AG09309 (cell line): ENCODE measurements around the gene CECR2.

Experiments
- DNase-seq: peaks from one replicate; pipeline ENCODE4 v3.0.0-alpha.2; 2010; ENCODE audit warnings: low read depth
- H3K4me3 ChIP-seq: 2 replicates; pipeline ENCODE4 v1.5.1; 2011; ENCODE audit warnings: mild to moderate bottlenecking, low read depth, low read length, moderate library complexity; ENCODE audit not compliant: control insufficient read depth
- TF ChIP-seq, protein P1 (sequence below): IDR thresholded peaks from 2 replicates; pipeline ENCODE4 v1.5.1; 2011; ENCODE audit warnings: mild to moderate bottlenecking, low read depth, low read length, inconsistent platforms; ENCODE audit not compliant: insufficient read depth, control insufficient read depth; ENCODE audit errors: missing control alignments

The CECR2 gene

DNA sequence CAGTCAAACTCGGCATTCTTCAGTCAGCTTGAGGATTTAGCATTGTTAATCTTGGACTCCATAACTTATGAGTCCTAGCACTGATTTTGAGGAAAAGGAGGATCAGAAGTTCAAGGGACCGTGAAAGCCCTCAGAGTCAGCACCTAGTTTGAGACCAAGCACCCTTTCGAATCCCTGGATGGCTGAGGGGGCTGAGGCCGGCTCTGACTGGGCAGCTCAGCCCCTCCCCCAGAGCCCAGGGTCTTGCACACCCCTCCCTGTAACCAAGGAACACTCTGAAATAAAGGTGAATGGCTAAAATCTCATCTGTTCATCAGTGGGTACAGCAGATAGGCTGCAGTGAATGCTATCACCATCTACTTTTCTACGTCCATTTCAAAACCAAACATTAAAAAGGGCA, 221.3 kb downstream of the CECR2 start:
- TF ChIP-seq, protein P1, sequence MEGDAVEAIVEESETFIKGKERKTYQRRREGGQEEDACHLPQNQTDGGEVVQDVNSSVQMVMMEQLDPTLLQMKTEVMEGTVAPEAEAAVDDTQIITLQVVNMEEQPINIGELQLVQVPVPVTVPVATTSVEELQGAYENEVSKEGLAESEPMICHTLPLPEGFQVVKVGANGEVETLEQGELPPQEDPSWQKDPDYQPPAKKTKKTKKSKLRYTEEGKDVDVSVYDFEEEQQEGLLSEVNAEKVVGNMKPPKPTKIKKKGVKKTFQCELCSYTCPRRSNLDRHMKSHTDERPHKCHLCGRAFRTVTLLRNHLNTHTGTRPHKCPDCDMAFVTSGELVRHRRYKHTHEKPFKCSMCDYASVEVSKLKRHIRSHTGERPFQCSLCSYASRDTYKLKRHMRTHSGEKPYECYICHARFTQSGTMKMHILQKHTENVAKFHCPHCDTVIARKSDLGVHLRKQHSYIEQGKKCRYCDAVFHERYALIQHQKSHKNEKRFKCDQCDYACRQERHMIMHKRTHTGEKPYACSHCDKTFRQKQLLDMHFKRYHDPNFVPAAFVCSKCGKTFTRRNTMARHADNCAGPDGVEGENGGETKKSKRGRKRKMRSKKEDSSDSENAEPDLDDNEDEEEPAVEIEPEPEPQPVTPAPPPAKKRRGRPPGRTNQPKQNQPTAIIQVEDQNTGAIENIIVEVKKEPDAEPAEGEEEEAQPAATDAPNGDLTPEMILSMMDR, result no peak
- no peak overlapping the region for H3K4me3 ChIP-seq
- no peak for DNase-seq

DNA sequence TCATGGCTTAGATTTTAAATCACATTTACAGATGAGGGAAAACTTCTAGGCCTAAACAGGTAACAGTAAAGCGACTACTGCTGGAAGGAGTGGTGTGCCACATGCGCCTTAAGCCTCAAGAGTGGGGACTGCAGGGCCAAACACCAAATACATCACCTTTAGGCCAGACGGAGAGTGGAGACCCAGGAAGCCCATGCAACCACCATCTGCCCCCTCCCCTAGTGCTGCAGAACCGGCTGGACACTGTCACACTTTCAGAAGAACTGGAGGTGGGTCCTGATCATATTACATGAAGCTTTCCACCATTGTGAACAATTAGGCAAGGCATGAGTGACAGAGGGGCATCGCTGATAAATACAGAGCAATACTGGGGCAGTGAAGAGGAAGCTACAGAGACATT, 222.9 kb downstream of the CECR2 start:
- no peak overlapping the region for H3K4me3 ChIP-seq
- TF ChIP-seq, protein P1, result no peak
- DNase-seq, result no peak

DNA sequence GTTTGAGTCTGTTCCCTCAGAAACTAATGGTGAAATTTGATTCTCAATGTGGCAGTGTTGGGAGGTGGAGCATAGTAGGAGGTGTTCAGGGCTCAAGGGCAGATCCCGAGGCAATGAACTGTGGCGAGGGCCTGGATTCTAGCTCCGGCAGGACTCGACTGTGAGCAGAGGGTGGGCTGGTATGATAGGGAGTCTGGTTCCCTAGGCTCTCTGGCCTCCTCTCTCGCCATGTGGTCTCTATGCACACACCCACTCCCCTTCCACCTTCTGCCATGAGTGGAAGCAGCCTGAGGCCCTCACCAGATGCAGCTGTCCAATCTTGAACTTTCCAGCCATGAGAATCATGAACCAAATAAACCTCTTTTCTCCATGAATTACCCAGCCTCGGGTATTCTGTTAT, 227.0 kb downstream of the CECR2 start:
- TF ChIP-seq, protein P1, result no peak
- H3K4me3 ChIP-seq, result no peak overlapping the region
- no peak for DNase-seq

DNA sequence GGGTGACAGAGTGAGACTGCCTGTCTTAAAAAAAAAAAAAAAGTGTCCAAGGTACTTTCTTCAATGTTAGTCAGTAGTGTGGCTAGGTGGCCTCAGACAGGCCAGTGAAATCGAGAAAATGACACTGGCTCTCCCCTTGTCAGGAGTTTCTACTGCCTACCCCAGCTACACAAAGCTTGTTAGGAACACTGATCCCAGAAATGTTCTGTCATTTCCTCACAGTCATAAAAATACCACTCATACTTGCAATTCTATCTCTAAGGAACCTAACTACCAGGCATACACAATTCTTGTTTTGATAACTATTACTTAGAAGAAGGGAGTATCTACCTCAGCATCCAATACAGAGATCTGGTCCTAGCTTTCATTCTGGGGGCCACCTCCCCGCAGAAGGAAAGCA, 228.0 kb downstream of the CECR2 start:
- TF ChIP-seq, protein P1, result no peak
- no peak for DNase-seq
- no peak overlapping the region for H3K4me3 ChIP-seq

DNA sequence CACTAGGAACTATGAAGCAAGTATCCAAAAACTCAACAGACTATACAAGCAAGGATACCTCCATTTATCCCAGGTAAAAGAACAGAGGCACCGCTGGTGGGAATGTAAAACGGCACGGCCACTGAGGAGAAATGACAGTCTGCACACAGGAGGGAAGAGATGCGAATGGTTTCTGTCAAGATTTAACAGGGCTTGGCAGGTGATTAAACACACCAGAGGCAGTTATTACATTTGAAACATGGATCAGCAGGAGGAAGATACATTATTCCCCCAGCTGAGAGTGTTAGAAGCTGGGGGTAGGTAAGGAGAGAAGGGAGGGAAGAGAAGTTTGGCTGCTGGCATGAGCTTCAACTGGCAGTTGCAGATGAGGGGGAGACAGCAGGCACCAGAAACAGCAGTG, 229.1 kb downstream of the CECR2 start:
- TF ChIP-seq, protein P1, result no peak

DNA sequence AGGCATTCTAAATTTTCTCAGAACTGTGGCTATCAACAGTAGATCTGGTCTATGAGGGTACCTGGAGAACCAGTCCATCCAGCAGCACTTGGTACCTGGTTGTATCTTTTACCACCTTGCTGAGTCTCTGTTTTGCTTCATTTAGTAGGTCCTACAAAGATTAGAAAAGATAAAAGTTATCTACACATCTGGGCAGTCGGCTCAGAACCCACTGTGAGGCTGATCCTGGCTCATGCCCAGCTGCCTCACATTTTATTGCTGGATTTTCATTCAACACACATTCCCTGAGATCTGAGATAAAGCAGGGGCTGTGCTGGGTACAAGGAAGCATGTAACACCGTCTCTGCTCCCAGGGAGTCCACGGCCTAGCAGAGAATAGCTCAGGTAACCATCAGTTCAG, 231.8 kb downstream of the CECR2 start:
- no peak overlapping the region for H3K4me3 ChIP-seq
- TF ChIP-seq, protein P1, result no peak
- no peak for DNase-seq

More for the DNA sequence above, 229.1 kb downstream of the CECR2 start:
- DNase-seq, result no peak
- no peak overlapping the region for H3K4me3 ChIP-seq

DNA sequence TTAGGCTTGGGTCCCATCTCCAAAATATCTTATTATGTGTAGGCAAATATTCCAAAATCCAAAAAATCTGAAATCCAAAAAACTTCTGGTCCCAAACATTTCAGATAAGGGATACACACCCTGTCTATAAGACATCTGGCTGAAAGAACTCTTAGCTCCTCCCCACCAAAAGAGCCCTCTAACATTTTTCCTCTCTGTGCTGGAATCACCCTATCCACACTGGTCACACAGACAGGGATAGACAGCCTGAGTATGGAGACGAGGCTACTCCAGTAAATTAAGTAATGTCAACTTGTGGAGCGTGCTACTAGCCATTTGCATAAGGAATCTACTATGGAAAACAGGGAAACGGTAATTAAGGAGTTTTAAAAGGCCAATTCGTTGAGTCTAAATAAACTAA, 234.4 kb downstream of the CECR2 start:
- H3K4me3 ChIP-seq, result no peak overlapping the region
- DNase-seq, result no peak
- TF ChIP-seq, protein P1, result no peak
